DND-41 (cell line): ENCODE results near the gene ENPEP.

ENCODE experiments used
- ATAC-seq: fragments of 200-7000 bp; cut with Tn5 transposase; 3 replicates; pipeline ENCODE4 v1.9.1; 2021; ENCODE audit warnings: low read depth; ENCODE audit not compliant: insufficient read depth
- DNase-seq: peaks from one replicate; pipeline ENCODE4 v3.0.0-alpha.2; 2020
- H2AFZ ChIP-seq: 2 replicates; pipeline ENCODE4 v1.6.0; 2012; ENCODE audit warnings: low read depth, low read length
- H3K27ac ChIP-seq: 2 replicates; pipeline ENCODE4 v1.5.1; 2012; ENCODE audit warnings: low read length, inconsistent platforms
- H3K27me3 ChIP-seq: fragments of 200-600 bp; sonication (generic); 2 replicates; pipeline ENCODE4 v1.6.0; 2012; ENCODE audit warnings: low read length, mild to moderate bottlenecking, inconsistent platforms; ENCODE audit not compliant: insufficient read depth, poor library complexity
- H3K36me3 ChIP-seq: 2 replicates; pipeline ENCODE4 v1.5.1; 2012; ENCODE audit warnings: low read length, inconsistent platforms; ENCODE audit not compliant: insufficient read depth
- H3K4me1 ChIP-seq: 2 replicates; pipeline ENCODE4 v1.5.1; 2012; ENCODE audit warnings: mild to moderate bottlenecking, low read length; ENCODE audit not compliant: insufficient read depth
- H3K4me2 ChIP-seq: 2 replicates; pipeline ENCODE4 v1.6.0; 2012; ENCODE audit warnings: mild to moderate bottlenecking, moderate library complexity, low read length, inconsistent platforms; ENCODE audit not compliant: insufficient read depth
- H3K4me3 ChIP-seq, 2 experiments: fragments of 200-600 bp in 1 of 2; shearing (Covaris generic) in 1 of 2; 2 replicates each; pipeline ENCODE4 v1.5.1; 2012 to 2016; ENCODE audit warnings: inconsistent platforms in 2 of 2, low read length in 2 of 2, mild to moderate bottlenecking in 2 of 2, low read depth in 1 of 2, moderate library complexity in 1 of 2
- H3K79me2 ChIP-seq: 2 replicates; pipeline ENCODE4 v1.6.0; 2012; ENCODE audit warnings: low read length, inconsistent platforms; ENCODE audit not compliant: insufficient read depth
- H3K9ac ChIP-seq: 2 replicates; pipeline ENCODE4 v1.6.0; 2012; ENCODE audit warnings: low read depth, mild to moderate bottlenecking, inconsistent platforms, low read length, moderate library complexity
- H3K9me3 ChIP-seq: 2 replicates; pipeline ENCODE4 v1.5.1; 2012; ENCODE audit warnings: low read length, moderate library complexity, mild to moderate bottlenecking, inconsistent platforms; ENCODE audit not compliant: insufficient read depth, severe bottlenecking
- H4K20me1 ChIP-seq: 2 replicates; pipeline ENCODE4 v1.6.0; 2012; ENCODE audit warnings: low read length; ENCODE audit not compliant: insufficient read depth
- EZH2 ChIP-seq: IDR thresholded peaks from 3 replicates; pipeline ENCODE4 v1.6.1; 2012; ENCODE audit warnings: borderline replicate concordance, low read depth, mild to moderate bottlenecking, moderate library complexity, low read length, inconsistent platforms; ENCODE audit not compliant: severe bottlenecking
- TF ChIP-seq, protein P1 (sequence below): IDR thresholded peaks from 2 replicates; pipeline ENCODE4 v1.5.1; 2012; ENCODE audit warnings: borderline replicate concordance, low read length, moderate library complexity, mild to moderate bottlenecking; ENCODE audit not compliant: poor library complexity, severe bottlenecking; ENCODE audit errors: extremely low read depth

ENPEP gene

DNA sequence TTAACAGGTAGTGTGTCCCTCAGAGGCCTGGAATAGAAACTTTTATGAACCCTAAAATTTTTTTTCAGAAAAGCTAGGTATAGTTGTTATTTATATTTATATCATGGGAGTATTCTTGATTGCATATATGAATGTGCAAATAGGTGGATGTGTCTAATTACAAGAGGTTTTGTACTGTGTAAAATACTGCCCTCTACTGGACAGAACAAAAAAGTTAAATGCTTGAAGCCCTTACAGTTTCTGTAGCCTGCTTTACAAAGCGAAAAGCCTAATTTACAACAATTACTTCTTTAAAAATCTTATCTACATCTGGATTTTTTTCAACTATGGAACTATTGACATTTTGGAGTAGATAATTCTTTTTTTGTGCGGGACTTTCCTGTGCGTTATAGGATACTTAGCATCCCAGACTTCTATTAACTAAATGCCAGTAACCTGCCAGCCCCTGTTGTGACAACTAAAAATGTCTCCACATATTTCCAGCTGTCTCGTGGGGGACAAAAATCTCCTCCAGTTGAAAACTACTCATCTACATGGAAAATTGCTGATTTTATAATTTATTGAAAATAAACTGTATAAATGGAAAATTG lies 35.1 kb downstream of the ENPEP start:
- Histone ChIP-seq H3K9me3 (no peaks in the 10 kb centered on the region), H3K36me3 (no peaks in the 10 kb centered on the region), H2AFZ (no peak overlapping the region), H3K79me2 (no peaks in the 10 kb centered on the region), H3K27ac (no peak overlapping the region), H3K27me3 (no peaks in the 10 kb centered on the region), H3K4me2 (no peak overlapping the region), H3K4me3 (no peak overlapping the region), H3K4me1 (peaks cover 13% of the 10 kb centered on the region), H4K20me1 (no peaks in the 10 kb centered on the region), H3K9ac (no peak overlapping the region)
- peak; percentile 73 for ATAC-seq
- no peak for DNase-seq
- TF ChIP-seq, protein P1, sequence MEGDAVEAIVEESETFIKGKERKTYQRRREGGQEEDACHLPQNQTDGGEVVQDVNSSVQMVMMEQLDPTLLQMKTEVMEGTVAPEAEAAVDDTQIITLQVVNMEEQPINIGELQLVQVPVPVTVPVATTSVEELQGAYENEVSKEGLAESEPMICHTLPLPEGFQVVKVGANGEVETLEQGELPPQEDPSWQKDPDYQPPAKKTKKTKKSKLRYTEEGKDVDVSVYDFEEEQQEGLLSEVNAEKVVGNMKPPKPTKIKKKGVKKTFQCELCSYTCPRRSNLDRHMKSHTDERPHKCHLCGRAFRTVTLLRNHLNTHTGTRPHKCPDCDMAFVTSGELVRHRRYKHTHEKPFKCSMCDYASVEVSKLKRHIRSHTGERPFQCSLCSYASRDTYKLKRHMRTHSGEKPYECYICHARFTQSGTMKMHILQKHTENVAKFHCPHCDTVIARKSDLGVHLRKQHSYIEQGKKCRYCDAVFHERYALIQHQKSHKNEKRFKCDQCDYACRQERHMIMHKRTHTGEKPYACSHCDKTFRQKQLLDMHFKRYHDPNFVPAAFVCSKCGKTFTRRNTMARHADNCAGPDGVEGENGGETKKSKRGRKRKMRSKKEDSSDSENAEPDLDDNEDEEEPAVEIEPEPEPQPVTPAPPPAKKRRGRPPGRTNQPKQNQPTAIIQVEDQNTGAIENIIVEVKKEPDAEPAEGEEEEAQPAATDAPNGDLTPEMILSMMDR, result peak; percentile 79
- no peak for TF ChIP-seq EZH2

DNA sequence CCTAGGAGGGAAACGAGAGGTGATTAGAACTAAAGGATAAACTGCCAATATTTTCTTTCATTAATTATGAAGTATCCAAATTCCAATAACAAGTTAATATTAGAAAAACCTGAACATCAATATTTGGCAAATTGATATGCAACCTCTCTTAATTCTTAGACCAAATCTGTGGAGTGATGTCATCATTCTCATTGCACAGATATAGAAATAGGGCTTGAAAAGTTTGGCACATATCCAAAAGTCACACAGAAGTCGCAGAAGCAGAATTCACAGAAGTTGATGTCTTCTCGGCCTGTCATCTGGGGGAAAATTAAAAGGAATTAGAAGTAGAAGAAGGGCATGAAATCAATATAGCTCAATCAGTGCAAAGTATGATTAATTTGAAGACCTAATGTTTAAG lies 36.9 kb downstream of the ENPEP start:
- ATAC-seq, result no peak
- no peak for TF ChIP-seq EZH2
- TF ChIP-seq, protein P1, result no peak

DNA sequence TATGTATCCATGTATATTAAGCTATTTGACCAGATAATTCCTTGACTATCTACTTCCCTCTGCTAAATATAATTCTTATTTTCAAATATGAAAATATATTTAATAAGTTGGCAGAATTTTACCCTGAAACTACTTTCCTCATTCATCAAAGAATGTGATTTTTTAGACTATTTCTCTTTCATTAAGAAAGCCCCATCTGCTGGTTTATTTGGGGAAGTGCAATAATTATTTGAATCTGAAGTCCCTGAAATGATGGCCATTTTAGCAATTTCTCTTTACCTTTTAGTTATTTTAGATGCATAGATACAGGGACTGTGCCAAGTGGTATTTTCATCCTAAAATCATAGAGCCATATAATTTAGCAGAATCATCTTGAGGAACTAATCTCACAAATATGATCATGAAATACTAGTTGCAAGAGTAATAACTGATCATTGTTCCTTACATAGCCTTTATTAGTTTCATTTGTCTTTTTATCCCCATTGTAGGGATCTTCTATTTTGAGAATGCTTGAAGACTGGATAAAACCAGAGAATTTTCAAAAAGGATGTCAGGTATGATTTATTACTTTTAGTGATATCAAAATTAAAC lies 39.0 kb downstream of the ENPEP start:
- peak overlapping the region; percentile 46; the same call in 1 of the 2 replicates for H3K9ac ChIP-seq
- peak overlapping the region; percentile 82 for H3K27ac ChIP-seq
- H3K36me3 ChIP-seq, result no peaks in the 10 kb centered on the region
- no peaks in the 10 kb centered on the region for H3K79me2 ChIP-seq
- peak overlapping the region; percentile 29 to 64; a peak in 2 of 4 replicates for H3K4me3 ChIP-seq
- peak overlapping the region; percentile 74 for H2AFZ ChIP-seq
- peak overlapping the region; percentile 78 for H3K4me2 ChIP-seq
- H4K20me1 ChIP-seq, result no peaks in the 10 kb centered on the region
- H3K4me1 ChIP-seq, result peaks cover 13% of the 10 kb centered on the region
- no peaks in the 10 kb centered on the region for H3K9me3 ChIP-seq
- DNase-seq, result no peak
- no peaks in the 10 kb centered on the region for H3K27me3 ChIP-seq
- TF ChIP-seq, protein P1, result peak; percentile 80
- no peak for TF ChIP-seq EZH2
- ATAC-seq, result no peak

More for the DNA sequence above, 36.9 kb downstream of the ENPEP start:
- Histone ChIP-seq H4K20me1 (no peaks in the 10 kb centered on the region), H3K4me3 (no peak overlapping the region), H3K4me1 (peaks cover 13% of the 10 kb centered on the region), H2AFZ (no peak overlapping the region), H3K9me3 (no peaks in the 10 kb centered on the region), H3K27me3 (no peaks in the 10 kb centered on the region), H3K9ac (no peak overlapping the region), H3K4me2 (no peak overlapping the region), H3K27ac (no peak overlapping the region), H3K79me2 (no peaks in the 10 kb centered on the region), H3K36me3 (no peaks in the 10 kb centered on the region)
- no peak for DNase-seq
